GM10266 (cell line): ENCODE measurements around the gene CPSF3.
"Not testable (repeated sequence)": the region's sequence is repeated elsewhere in the genome, so short reads cannot be mapped to it uniquely, and the experiment has no call there.

ENCODE experiments used
- DNase-seq: peaks from one replicate; pipeline ENCODE4 v3.0.0; 2012; ENCODE audit errors: extremely low spot score
- CTCF ChIP-seq: IDR thresholded peaks from 2 replicates; pipeline ENCODE4 v1.5.1; 2012; ENCODE audit warnings: mild to moderate bottlenecking, low read depth; ENCODE audit not compliant: control insufficient read depth, insufficient read depth; ENCODE audit errors: missing control alignments

CPSF3 gene

GRCh38 chr2:9390151-9390850 is 33.2 kb upstream of the CPSF3 start:
- TF ChIP-seq CTCF: no peak
- DNase-seq: no peak

GRCh38 chr2:9390991-9391390 is 32.5 kb upstream of the CPSF3 start:
- TF ChIP-seq CTCF: no peak
- DNase-seq: no peak

GRCh38 chr2:9391961-9392720 is 31.3 kb upstream of the CPSF3 start:
- DNase-seq: no peak
- no peak for TF ChIP-seq CTCF

- no peak for DNase-seq
- no peak for TF ChIP-seq CTCF
Measured at GRCh38 chr2:9392898-9393765, 30.3 kb upstream of the CPSF3 start.

- no peak for DNase-seq
- TF ChIP-seq CTCF: no peak
Measured at GRCh38 chr2:9394816-9395215, 28.6 kb upstream of the CPSF3 start.

- TF ChIP-seq CTCF: no peak
- no peak for DNase-seq
Measured at GRCh38 chr2:9397201-9397600, 26.3 kb upstream of the CPSF3 start.

GRCh38 chr2:9398251-9398650 is 25.2 kb upstream of the CPSF3 start:
- DNase-seq: not testable (repeated sequence)
